GM18520 (cell line): ENCODE results near the gene ZNF234.
"Not testable (repeated sequence)": the region's sequence is repeated elsewhere in the genome, so short reads cannot be mapped to it uniquely, and the experiment has no call there.

Experiments used
- ATAC-seq: cut with Tn5 transposase; IDR thresholded peaks from one replicate; pipeline ENCODE4 v1.9.1; 2021; ENCODE audit not compliant: unreplicated experiment

Gene ZNF234

GRCh38 chr19:44180968-44181367 is 39.6 kb downstream of the ZNF234 start:
- no peak for ATAC-seq

DNA sequence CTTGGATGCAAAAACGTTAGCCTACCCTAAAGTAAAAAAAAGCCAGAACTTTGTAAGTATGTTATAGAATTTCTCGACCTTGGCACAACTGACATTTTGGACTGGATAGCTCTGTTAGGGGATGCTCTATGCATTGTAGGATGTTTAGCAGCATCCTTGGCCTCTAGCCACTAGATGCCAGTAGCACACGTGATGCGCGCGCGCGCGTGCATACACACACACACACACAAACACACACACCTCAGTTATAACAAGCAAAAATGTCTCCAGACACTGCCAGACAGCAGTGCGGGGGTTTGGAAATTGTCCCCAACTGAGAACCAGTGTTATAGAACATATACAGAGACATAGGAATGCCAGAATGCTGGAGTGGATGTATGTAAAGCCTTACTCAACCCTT is 40.8 kb downstream of the ZNF234 start:
- ATAC-seq, result no peak

DNA sequence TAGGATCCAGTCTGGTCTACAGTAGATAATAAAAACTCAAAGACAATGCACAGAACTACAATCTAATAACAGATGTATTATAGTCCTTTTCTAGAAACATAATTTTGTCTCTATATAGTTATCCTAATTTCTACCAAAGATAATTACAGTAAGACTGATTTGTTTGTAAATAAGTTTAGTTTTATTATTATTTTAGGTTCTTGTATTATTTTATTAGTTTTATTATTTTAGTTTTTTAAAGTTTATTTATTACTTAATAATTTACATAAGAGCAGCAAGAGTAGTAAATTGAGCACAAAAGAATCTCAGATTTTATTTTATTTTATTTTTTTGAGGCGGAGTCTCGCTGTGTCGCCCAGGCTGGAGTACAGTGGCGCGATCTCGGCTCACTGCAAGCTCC is 48.7 kb downstream of the ZNF234 start:
- no peak for ATAC-seq

DNA sequence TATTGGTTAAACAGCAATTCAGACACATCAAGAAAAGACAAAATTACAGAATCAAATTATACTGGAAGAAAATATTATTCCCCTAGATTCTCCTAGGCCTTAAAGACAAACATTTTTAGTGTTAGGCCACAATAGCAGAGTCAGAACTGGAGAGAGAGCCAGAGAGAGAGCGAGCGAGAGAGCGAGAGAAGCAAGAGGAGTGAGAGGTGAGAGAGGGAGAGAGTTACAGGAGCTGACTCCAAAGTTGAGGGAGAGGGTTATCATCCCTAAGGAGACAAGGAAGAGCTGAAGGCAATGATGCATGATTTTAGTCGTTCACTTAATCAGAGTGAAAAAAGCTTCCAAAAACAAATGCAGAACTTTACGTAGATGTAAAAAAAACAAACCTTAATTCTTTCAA is 50.8 kb downstream of the ZNF234 start:
- ATAC-seq, result no peak

DNA sequence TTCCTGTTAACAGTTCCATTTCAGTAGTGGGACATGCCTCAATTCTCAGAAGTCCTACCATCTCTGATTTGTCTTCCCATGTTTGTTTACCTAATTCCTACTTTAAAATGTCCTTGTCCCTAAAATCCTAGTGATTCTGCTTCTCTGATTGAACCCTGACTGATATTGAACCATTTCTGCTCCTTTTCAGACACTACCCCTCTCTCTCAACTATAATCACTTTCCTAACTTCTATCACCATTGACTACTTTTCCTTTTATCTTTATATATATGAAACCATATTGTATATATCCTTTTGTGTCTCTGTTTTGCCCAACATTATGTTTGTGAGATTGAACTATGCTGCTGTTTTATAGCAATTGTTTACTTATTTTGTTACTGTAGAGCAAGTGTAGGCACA is 55.4 kb downstream of the ZNF234 start:
- no peak for ATAC-seq

GRCh38 chr19:44202470-44202869 is 61.1 kb downstream of the ZNF234 start:
- no peak for ATAC-seq

GRCh38 chr19:44202974-44203373 is 61.6 kb downstream of the ZNF234 start:
- no peak for ATAC-seq

GRCh38 chr19:44203877-44204276 is 62.5 kb downstream of the ZNF234 start:
- not testable (repeated sequence) for ATAC-seq

GRCh38 chr19:44204772-44205171 is 63.4 kb downstream of the ZNF234 start:
- ATAC-seq, result no peak

DNA sequence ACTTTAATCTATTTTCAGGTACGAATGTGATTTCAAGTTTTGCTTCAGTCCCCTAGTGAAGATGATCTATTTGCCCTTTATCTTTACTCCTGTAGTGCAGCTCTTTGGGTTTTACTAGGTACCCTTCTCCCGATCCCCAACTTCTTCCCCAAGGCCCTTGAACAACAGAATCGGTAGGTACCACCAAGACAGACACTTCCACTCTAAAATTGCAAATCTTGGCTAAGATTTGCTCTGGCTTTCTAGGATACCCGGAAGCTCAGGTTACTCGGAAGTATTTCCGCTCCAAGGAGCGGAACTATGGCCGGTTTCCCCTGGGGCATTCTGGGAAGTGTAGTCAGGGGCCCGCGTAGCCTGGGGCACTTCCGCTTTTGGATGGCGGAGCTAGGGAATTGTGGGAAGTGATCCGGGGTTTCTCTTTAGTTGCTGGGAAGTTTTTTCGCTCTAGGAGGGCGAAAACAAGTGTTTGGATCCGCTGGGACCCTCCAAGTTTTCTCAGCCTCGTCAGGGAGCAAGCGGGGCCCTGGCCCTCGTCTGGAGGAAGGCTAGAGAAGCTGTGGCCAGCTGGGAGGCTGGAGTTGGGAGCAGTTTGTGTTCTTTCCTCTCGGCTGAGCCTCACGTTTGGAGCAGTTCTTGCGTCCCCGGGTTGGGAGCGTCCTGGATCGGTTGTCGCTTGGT is 65.9 kb downstream of the ZNF234 start:
- ATAC-seq, result peak; percentile 90
